Sigmoid colon (tissue), 3 donors: ENCODE results near the gene RPH3AL.

ENCODE experiments used
- POLR2A ChIP-seq, 2 donors: fragments of 450-650 bp; IDR thresholded peaks; one replicate each; pipeline ENCODE4 v1.6.1; 2016; ENCODE audit warnings: antibody characterized with exemption in 2 of 2, mild to moderate bottlenecking in 2 of 2, moderate library complexity in 2 of 2
- TF ChIP-seq, protein P1 (sequence below), 4 experiments: fragments of 450-650 bp in 3 of 4; fragments of 200-600 bp in 1 of 4; IDR thresholded peaks; one replicate each; pipeline ENCODE4 v1.5.1; 2016 to 2019; ENCODE audit warnings: antibody characterized with exemption in 4 of 4, mild to moderate bottlenecking in 3 of 4, moderate library complexity in 2 of 4

DNA sequence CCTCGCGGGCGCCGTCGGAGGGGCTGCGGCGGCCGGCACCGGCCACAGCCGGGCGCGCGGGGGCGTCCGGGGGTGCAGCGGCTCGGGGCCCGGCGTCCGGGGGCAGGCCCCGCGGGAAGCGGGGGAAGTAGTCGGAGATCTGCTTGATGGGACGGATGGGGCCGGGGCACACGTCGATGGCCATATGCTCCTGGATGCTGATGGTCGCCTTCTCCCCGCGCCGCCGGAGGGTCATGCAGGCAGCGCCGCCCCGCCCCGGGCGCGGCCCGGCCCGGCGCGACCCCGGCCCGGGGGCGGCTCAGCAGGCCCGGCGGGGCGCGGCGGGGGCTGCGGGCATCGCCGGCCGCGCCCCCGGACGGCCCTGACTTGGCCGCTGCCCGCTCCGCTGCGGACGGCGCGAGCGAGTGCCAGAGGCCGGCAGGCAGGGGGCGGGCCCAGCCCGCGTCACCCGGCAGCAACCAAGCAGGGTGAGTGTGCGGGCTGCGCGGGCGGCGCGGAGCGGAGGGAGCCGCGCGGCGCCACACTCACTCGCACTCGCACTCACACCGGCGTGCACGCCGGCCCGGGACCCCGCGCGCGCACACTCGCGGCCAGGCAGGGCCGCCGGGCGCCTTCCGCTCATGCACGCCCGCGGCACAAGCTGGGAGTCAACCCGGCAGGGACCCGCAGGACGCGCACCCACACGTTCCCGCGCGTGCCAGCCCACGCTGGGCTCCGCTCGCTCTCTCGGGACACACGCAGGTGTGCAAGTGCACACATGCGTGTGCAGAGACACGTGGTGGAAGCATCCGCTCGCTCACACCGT is 171.2 kb downstream of the RPH3AL start, which contains the start of gene DOC2B:
- TF ChIP-seq POLR2A (IDR thresholded peaks at IDR 0.05), result no peak
- TF ChIP-seq, protein P1, sequence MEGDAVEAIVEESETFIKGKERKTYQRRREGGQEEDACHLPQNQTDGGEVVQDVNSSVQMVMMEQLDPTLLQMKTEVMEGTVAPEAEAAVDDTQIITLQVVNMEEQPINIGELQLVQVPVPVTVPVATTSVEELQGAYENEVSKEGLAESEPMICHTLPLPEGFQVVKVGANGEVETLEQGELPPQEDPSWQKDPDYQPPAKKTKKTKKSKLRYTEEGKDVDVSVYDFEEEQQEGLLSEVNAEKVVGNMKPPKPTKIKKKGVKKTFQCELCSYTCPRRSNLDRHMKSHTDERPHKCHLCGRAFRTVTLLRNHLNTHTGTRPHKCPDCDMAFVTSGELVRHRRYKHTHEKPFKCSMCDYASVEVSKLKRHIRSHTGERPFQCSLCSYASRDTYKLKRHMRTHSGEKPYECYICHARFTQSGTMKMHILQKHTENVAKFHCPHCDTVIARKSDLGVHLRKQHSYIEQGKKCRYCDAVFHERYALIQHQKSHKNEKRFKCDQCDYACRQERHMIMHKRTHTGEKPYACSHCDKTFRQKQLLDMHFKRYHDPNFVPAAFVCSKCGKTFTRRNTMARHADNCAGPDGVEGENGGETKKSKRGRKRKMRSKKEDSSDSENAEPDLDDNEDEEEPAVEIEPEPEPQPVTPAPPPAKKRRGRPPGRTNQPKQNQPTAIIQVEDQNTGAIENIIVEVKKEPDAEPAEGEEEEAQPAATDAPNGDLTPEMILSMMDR (IDR thresholded peaks at IDR 0.05), result no peak
